Fibroblast of lung (primary cell): ENCODE measurements around the gene MAP2K5.

Source experiments
- EZH2 ChIP-seq: IDR thresholded peaks from 2 replicates; pipeline ENCODE4 v1.5.1; 2012; ENCODE audit warnings: low read length, control low read depth, mild to moderate bottlenecking; ENCODE audit errors: missing control alignments
- TF ChIP-seq, protein P1 (sequence below), 2 donors: IDR thresholded peaks in 1 of 2; conservative IDR thresholded peaks in 1 of 2; 1 replicate in 1 of 2; 2 replicates in 1 of 2; pipeline ENCODE4 v1.5.1; 2011 to 2012; ENCODE audit warnings: low read length in 2 of 2, control low read depth in 1 of 2, inconsistent platforms in 1 of 2, low read depth in 1 of 2, mild to moderate bottlenecking in 1 of 2

DNA sequence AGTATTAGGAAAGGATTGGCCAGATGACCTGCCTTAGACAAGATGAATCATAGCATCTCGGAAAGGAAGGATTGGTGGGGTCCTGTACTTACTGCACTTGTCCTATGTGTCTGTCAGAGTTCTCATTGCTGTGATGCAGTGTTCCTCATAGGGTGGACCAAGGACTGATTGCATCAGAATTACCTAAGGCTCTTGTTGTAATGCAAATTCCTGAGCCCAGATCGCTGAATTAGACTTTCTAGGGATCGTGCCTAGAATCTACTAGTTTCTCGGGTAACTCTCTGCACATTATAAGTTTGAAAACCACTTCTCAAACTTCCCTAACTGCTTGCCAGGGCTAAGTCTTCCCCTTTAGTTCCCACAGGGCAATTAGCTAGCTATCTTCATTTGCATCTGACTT is 207.9 kb downstream of the MAP2K5 start:
- TF ChIP-seq, protein P1, sequence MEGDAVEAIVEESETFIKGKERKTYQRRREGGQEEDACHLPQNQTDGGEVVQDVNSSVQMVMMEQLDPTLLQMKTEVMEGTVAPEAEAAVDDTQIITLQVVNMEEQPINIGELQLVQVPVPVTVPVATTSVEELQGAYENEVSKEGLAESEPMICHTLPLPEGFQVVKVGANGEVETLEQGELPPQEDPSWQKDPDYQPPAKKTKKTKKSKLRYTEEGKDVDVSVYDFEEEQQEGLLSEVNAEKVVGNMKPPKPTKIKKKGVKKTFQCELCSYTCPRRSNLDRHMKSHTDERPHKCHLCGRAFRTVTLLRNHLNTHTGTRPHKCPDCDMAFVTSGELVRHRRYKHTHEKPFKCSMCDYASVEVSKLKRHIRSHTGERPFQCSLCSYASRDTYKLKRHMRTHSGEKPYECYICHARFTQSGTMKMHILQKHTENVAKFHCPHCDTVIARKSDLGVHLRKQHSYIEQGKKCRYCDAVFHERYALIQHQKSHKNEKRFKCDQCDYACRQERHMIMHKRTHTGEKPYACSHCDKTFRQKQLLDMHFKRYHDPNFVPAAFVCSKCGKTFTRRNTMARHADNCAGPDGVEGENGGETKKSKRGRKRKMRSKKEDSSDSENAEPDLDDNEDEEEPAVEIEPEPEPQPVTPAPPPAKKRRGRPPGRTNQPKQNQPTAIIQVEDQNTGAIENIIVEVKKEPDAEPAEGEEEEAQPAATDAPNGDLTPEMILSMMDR (conservative IDR thresholded peaks at IDR 0.05 in 1 of 2, IDR thresholded peaks at IDR 0.05 in 1 of 2; ENCODE audit: low read depth in 1 of 2, low read length in 2 of 2), result no peak
- no peak for TF ChIP-seq EZH2
